Activated T-cell treated with anti-CD3 and anti-CD28 coated beads for 48 hours (primary cell): ENCODE measurements around the gene WNT16.

Experiments
- DNase-seq: peaks from one replicate; pipeline ENCODE4 v3.0.0-alpha.2; 2020; ENCODE audit warnings: low read depth

Gene WNT16

GRCh38 chr7:121344093-121344492, 15.3 kb downstream of the WNT16 start:
- no peak for DNase-seq

DNA sequence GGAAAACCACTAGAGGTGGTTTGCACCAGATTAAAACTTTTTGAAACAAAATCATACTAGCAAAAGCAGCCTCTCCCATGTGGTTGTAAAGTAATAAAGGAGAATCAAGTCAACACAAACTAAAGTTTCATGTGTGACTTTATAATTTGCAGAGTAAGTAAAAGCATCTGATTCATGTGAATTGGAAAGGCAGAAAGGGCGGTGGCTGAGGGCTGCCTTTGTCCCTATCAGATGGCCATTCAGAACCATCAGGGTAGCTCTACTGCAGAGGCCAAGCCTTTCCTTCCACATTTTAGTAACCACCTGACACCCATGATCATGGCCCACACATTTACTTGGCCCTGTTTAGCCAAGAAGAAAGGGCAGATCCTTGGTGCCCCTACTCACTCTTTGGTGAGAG, 15.7 kb downstream of the WNT16 start:
- no peak for DNase-seq

DNA sequence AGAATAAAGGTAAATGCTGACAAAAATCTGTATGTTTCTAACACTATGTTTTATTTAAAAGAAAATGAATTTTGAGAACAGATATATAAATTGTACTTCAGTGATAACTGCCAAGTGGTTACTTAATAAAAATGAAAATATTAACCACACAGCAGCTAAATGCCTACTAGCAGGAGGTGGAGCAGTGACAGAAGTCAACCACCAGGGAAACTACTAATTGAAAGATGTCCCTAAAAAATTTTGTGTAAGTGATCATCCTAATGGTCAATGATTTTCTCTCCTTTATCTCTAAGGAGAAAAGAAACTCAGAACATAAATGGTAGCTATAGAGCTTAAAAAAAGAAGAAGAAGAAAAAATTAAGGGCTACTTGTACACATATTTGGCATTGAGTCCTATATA, 22.9 kb downstream of the WNT16 start:
- no peak for DNase-seq

DNA sequence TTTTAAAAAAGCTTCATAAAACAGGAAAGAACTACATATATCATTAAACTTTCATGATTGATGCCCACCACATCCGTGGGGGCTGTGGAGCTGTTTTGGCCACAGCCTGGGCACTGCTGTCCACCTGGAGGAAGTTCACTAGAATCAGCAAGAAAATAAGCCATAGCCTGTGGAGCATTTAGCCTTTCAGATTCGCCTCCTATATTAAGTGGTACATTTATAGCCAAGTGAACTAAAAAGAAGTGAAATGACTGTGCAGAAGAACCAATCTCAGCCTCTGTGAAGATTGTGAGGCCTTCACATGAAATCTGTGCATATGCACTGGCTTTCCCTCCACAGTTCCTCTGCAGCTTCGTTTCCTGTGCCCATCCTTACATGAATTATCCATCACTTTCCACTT, 23.5 kb downstream of the WNT16 start:
- DNase-seq: no peak

DNA sequence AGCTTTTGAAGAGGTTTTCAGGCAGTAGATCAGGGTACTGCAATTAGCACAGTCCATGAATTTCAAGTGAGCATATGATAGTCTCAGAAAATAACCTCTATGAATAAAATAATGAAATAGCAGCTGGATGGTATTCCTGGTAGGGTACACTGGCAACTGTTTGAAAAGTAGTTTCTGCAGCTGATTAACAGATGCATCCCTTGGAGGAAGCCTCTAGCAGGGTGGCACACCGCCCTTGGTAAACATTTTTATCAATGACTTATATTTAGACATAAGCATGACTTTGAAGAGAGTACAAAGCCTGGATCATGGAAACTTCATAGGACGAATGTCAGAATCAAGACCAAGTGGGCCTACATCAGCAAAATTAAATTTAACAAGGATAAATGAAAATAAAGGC, 26.8 kb downstream of the WNT16 start:
- no peak for DNase-seq

DNA sequence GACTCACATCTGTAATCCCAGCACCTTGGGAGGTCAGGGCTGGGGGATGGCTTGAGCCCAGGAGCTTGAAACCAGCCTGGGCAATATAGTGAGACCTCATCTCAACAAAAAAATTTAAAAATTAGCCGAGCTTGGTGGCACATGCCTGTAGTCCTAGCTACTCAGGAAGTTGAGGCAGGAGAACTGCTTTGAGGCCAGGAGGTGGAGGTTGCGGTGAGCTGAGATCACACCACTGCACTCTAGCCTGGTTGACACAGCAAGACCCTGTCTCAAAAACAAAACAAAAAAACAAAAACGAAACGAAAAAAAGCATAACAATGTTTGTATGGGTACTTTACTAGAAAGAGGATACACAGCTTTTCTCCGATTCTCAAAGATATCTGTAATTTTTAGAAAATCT, 31.8 kb downstream of the WNT16 start:
- no peak for DNase-seq

GRCh38 chr7:121366852-121367431, 38.1 kb downstream of the WNT16 start:
- no peak for DNase-seq

GRCh38 chr7:121369462-121369861, 40.7 kb downstream of the WNT16 start:
- no peak for DNase-seq

- no peak for DNase-seq
Measured at GRCh38 chr7:121371367-121371766, 42.6 kb downstream of the WNT16 start.

DNA sequence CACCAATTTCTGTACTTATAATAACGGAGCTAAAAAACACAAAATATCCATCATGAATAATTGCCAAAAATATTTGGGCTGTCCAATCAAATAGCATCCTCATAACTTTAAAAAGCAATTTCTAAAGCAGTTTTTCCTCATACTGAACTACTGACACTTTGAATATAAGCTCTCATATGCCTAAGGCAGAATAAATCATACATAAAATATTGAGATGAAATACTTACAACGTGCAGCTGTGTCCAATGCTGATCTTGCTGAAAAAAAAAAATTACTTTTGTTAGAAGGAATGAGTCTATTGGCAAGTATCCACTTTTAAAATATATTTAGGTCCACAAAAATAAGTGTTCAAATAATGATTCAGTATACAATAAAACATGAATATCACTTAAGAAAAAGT, 43.1 kb downstream of the WNT16 start:
- no peak for DNase-seq

GRCh38 chr7:121372376-121373010, 43.7 kb downstream of the WNT16 start:
- no peak for DNase-seq

GRCh38 chr7:121373177-121373576, 44.4 kb downstream of the WNT16 start:
- DNase-seq: no peak

DNA sequence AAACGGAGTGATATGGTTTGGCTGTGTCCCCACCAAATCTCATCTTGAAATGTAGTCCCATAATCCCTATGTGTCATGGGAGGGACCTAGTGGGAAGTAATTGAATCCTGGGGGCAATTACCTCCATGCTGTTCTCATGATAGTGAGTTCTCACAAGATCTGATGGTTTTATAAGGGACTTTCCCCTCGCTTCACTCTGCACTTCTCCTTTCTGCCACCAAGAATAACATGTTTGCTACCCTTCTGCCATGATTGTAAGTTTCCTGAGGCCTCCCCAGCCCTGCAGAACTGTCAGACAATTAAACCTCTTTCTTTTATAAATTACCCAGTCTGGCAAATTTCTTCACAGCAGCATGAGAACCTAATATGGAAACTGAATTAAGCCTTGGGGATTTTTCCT, 48.2 kb downstream of the WNT16 start:
- no peak for DNase-seq

DNA sequence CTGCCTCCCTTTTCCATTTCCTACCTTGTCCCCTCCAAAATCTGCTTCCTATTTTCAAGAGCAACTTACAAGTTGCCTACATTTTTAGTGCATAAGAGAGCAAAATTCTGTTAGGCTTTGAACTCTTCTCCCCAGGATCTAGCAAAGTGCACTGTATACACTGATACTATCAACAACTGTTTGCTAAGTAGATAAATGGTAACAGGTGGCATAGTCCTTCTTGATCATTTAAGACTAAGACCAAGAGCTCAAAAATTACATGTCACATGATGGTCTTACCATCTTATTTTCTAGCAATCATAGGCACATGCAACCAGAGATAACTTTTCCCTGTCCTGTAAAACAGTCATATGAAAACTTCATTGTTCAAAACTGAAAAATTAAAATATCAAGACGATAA, 51.1 kb downstream of the WNT16 start:
- DNase-seq: no peak

DNA sequence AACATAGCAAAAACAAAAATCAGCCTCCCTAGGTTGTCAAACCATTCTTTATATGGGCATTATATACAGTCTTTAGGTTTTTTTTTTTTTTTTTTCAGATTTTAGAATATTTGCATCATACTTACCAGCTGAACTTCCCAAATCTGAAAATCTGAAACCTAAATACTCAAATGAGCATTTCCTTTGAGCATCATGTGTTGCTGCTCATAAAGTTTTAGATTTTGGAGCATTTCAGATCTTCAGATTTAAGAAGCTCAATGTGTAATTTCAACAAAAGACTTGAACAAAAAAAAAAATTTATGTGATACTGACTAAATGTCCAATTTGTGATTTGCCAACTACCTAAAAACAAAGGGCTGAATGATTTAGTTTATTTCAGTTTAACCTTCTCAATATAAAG, 53.7 kb downstream of the WNT16 start:
- DNase-seq: no peak

DNA sequence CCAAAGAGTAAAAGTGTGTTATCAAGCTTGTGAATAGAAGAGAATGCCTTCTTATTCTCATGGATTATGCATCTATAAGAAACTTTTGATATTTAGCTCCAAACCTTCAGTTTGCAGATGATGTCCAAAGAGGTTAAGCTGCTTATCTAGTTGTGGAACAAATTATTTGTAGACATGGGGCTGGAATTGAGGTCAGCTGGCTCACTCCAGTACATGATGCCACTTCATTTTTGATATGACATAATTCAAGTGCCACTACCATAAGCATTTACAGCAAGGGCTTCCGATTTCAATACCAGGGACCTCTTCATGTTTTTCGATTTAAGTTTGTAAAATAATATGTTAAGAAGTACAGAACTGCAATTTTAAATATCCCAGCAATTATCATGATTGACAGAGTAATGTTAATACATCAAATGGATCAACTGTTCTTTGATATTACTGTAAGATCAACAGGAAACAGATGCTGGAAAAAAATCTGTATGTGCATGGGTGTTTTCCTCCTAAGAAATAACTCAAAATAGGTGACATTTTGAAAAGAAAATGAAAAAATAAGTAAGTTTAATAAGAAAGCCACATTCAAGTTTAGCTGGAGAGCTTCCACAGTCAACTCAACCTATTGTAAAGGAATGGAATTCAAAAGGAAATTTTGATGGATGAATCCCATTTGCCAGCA, 54.6 kb downstream of the WNT16 start:
- DNase-seq: no peak

DNA sequence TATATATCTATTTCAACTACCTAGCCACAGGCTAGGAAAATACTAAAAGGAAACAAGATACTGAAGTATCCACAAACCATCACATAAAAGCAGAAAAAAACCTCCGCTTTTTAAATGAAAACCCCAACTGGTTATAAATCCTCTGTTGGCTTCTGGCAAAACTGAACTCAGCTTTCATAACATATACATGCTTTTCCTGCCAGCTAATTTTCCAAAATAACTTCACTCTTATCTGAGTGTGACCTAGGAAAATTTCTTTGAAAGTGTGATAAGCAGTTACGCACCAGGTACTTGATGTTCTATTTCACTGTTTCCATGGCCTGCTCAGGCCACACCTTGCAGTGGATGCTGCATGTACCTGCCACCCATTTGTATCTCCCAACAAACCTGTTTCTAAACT, 55.5 kb downstream of the WNT16 start:
- no peak for DNase-seq

- DNase-seq: no peak
Measured at GRCh38 chr7:121385056-121385799, 56.4 kb downstream of the WNT16 start.

DNA sequence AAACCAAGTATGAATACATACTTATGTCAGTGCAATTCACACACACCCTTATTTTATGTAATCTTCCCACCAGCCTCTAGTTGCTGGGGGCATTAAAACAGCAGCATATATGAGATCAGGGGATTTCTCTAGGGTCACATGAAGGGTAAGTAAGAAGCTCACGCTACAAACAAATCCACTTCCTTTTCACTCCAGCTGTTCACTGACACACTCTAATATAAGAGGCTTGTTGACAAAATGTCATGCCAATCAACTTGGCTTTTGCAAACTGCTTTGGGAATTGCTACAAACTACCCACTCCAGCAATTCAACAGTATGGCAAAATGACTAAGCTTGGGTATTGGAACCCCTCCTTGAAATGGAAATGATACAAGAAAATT, 57.0 kb downstream of the WNT16 start:
- no peak for DNase-seq

DNA sequence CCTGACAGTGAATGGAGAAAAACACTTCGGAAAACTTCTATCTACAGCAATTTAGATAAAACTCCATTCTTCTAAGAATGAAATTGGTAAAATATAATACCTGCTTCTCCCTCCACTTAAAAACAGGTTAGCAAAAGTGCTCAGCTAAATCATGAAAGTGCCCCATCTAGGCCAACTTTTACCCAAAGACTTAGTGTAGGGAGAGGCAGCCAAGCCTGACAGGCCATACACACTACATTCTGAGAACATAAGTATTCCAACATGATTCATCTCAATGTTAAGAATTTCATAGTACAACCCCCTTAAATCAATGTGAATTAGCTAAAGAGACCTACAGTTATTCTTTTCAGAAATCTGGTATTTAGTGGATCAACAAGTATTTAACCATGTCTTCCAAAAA, 60.1 kb downstream of the WNT16 start:
- DNase-seq: no peak

- no peak for DNase-seq
Measured at GRCh38 chr7:121390109-121390508, 61.3 kb downstream of the WNT16 start.

GRCh38 chr7:121390617-121391016, 61.8 kb downstream of the WNT16 start:
- no peak for DNase-seq
